Upper lobe of left lung (tissue), 4 donors: ENCODE measurements around the gene COX19.

ENCODE experiments used
- CTCF ChIP-seq, 6 experiments: fragments of 450-650 bp in 4 of 6; fragments of 200-600 bp in 2 of 6; sonication (generic) in 2 of 6; IDR thresholded peaks; one replicate each; pipeline ENCODE4 v1.5.1; 2016 to 2019; ENCODE audit warnings: antibody characterized with exemption in 6 of 6
- EP300 ChIP-seq, 4 donors: sonication (generic); formaldehyde crosslinking; IDR thresholded peaks; one replicate each; pipeline ENCODE4 v1.5.1; 2017; ENCODE audit warnings: antibody characterized with exemption in 4 of 4, control low read depth in 2 of 4
- POLR2A ChIP-seq, 4 donors: fragments of 450-650 bp; IDR thresholded peaks; one replicate each; pipeline ENCODE4 v1.5.1; 2016 to 2017; ENCODE audit warnings: antibody characterized with exemption in 4 of 4, mild to moderate bottlenecking in 2 of 4

- TF ChIP-seq CTCF (IDR thresholded peaks at IDR 0.05), result no peak
- TF ChIP-seq EP300 (IDR thresholded peaks at IDR 0.05), result no peak
- TF ChIP-seq POLR2A (IDR thresholded peaks at IDR 0.05), result no peak
Measured at GRCh38 chr7:918118-918425, 57.3 kb downstream of the COX19 start.
